ENCODE results near the gene NSUN6. TPM values are rescaled to one million over a fixed set of nuclear protein-coding genes. Genes with fewer than 3 reads are reported as not detected.
A peak's percentile ranks its signal among the peaks of the same experiment; 100 is the strongest.

The NSUN6 gene
- total RNA-seq, 1 experiment from 2014 or later: 6.0 TPM

GRCh38 chr10:18683427-18683826, 32.0 kb upstream of the NSUN6 start:
- TF ChIP-seq CTCF (conservative IDR thresholded peaks at IDR 0.05; ENCODE audit: low read depth, low read length) (no peak), EZH2phosphoT487 (IDR thresholded peaks at IDR 0.05; ENCODE audit: borderline replicate concordance, low read length) (no peak), EZH2 (IDR thresholded peaks at IDR 0.05; ENCODE audit: low read length, unreplicated experiment) (no peak)
- Histone ChIP-seq H3K36me3 (ENCODE audit: low read depth, low read length) (no peaks in the 10 kb centered on the region), H3K4me1 (ENCODE audit: insufficient read depth, low read length) (peaks cover 38% of the 10 kb centered on the region)

GRCh38 chr10:18681971-18682411, 30.6 kb upstream of the NSUN6 start:
- ATAC-seq: peak; percentile 83
- no TSS peak for BruUV-seq (replicated peaks)
- H3K4me3 ChIP-seq (ENCODE audit: low read length): peak overlapping the region; percentile 39; the same call in 1 of the 2 replicates

More at GRCh38 chr10:18683427-18683826, 32.0 kb upstream of the NSUN6 start:
- no TSS peak for BruUV-seq (replicated peaks)
- DNase-seq (peak; percentile 63), ATAC-seq (peak; percentile 44)
- ChIA-PET CTCF (no interaction called here), POLR2A (ENCODE audit: unreplicated experiment) (no interaction called here)
- Histone ChIP-seq H3K27ac (ENCODE audit: low read length) (peak overlapping the region; percentile 87), H2AFZ (ENCODE audit: low read length) (no peak overlapping the region), H3K9me3 (ENCODE audit: low read length) (no peaks in the 10 kb centered on the region), H3K27me3 (ENCODE audit: low read length) (no peaks in the 10 kb centered on the region), H4K20me1 (ENCODE audit: low read length) (no peaks in the 10 kb centered on the region), H3K9me2 (replicated peaks; ENCODE audit: low read length) (no peaks in the 10 kb centered on the region), H3F3A (ENCODE audit: low read length, unreplicated experiment) (peaks cover 7% of the 10 kb centered on the region), H3K79me2 (ENCODE audit: low read length) (no peaks in the 10 kb centered on the region), H3K4me2 (ENCODE audit: low read length) (peak overlapping the region; percentile 57; the same call in 1 of the 2 replicates), H3K9ac (ENCODE audit: low read length) (no peak overlapping the region), H3K4me3 (ENCODE audit: low read length) (no peak overlapping the region)
- intact Hi-C loops (cut with micrococcal nuclease): loop anchor here (2.0 kb wide), 1 partner anchor 17 kb away; no protein-coding TSS in a partner anchor

More at GRCh38 chr10:18681971-18682411, 30.6 kb upstream of the NSUN6 start:
- intact Hi-C loops (cut with micrococcal nuclease): loop anchor here (2.0 kb wide), 1 partner anchor 15 kb away; no protein-coding TSS in a partner anchor
- Histone ChIP-seq H3K4me2 (ENCODE audit: low read length) (peak overlapping the region; percentile 57), H3K4me1 (ENCODE audit: insufficient read depth, low read length) (peaks cover 38% of the 10 kb centered on the region), H3K9ac (ENCODE audit: low read length) (peak overlapping the region; percentile 16; the same call in 1 of the 2 replicates), H3K79me2 (ENCODE audit: low read length) (no peaks in the 10 kb centered on the region), H3K27me3 (ENCODE audit: low read length) (no peaks in the 10 kb centered on the region), H3K9me3 (ENCODE audit: low read length) (no peaks in the 10 kb centered on the region), H3K36me3 (ENCODE audit: low read depth, low read length) (0 out of 2 replicates have a peak, but pooled peaks cover under 1% of the 10 kb centered on the region), H3K9me2 (replicated peaks; ENCODE audit: low read length) (no peaks in the 10 kb centered on the region), H3K27ac (ENCODE audit: low read length) (peak overlapping the region; percentile 87), H4K20me1 (ENCODE audit: low read length) (no peaks in the 10 kb centered on the region), H2AFZ (ENCODE audit: low read length) (no peak overlapping the region), H3F3A (ENCODE audit: low read length, unreplicated experiment) (peaks cover 7% of the 10 kb centered on the region)
- ChIA-PET POLR2A (ENCODE audit: unreplicated experiment) (no interaction called here), CTCF (no interaction called here)
- DNase-seq: peak; percentile 86
- TF ChIP-seq CTCF (conservative IDR thresholded peaks at IDR 0.05; ENCODE audit: low read depth, low read length): no peak
- no peak for TF ChIP-seq EZH2phosphoT487 (IDR thresholded peaks at IDR 0.05; ENCODE audit: borderline replicate concordance, low read length)
- no peak for TF ChIP-seq EZH2 (IDR thresholded peaks at IDR 0.05; ENCODE audit: low read length, unreplicated experiment)
